GM19035 (cell line): ENCODE data around the gene HAUS7.

Experiments
- ATAC-seq: cut with Tn5 transposase; IDR thresholded peaks from one replicate; pipeline ENCODE4 v1.9.1; 2021; ENCODE audit not compliant: unreplicated experiment

The HAUS7 gene

DNA sequence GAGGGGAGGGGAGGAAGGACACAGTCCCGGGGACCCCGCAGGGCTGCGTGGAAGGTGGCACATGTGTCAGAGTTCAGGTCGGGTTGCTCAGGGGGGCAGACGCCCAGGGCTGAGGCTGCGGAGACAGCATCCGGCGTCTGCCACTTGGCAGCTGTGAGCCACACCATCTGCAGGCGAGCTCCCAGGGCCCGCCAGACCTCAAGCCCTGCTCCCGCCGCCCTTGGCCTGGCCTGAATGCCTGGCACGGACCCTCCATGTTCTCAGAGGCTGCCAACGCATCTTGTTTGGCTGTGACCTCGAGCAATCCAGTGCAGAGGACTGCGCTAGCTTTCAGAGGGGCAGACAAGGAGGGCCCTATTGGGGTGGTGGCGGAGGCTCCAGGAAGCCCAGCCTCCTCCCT is 29.5 kb upstream of the HAUS7 start:
- ATAC-seq: no peak

DNA sequence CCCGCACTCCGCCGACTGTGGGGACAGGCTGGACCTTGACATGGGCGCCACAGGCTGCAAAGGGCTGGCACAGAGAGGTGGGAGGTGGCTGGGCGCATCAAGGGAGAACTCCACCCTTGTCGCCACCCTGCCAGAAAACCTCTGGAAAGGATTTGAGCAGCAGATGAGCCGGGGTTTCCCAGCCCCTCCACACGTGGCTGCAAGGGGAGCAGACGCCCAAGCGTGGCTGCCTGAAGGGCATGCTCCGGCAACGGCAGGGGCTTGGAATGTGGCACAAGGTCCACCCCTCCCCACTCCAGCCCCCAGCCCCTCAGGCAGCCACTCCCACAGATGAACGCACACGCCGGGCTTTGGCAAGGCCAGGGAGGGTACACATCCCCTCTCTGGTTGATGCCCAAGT is 29.0 kb upstream of the HAUS7 start:
- no peak for ATAC-seq

DNA sequence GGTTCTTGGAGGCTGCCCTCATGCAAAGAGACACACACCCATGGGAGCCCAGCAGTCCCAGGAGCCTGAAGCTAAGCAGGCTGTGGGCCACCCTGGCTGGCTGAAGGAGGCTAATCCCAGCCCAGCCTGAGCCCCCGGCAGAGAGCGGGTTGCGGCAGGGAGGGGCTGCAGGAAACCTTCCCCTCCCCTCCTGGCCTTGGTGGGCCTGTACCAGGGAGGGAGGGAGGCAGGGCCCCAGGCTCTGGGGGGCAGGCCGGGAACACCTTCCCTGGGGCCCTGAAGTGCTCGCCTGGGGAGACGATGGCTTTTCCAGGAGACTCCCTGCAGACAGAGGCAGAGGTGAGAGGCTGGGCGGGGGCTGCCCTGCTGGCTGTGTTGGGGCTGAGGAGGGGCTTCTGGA is 28.1 kb upstream of the HAUS7 start:
- no peak for ATAC-seq

DNA sequence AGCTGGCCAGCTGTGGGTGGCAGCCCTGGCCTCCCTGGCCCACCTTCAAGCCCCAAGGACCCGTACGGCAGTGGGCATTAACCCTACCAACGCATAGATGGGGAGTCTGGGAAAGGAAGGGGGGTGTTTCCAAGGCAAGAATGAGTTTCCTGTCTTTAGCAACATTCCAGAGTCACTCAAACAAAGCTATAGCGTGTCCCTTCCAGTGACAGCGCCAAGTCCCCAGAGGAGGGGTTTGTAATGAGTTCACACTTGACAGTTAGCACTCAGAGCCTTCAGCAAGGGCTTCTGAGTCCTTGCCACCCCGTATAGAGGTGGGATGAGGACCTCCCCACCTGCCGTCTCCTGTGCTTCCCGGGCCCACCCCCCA is 26.2 kb upstream of the HAUS7 start:
- ATAC-seq: no peak

DNA sequence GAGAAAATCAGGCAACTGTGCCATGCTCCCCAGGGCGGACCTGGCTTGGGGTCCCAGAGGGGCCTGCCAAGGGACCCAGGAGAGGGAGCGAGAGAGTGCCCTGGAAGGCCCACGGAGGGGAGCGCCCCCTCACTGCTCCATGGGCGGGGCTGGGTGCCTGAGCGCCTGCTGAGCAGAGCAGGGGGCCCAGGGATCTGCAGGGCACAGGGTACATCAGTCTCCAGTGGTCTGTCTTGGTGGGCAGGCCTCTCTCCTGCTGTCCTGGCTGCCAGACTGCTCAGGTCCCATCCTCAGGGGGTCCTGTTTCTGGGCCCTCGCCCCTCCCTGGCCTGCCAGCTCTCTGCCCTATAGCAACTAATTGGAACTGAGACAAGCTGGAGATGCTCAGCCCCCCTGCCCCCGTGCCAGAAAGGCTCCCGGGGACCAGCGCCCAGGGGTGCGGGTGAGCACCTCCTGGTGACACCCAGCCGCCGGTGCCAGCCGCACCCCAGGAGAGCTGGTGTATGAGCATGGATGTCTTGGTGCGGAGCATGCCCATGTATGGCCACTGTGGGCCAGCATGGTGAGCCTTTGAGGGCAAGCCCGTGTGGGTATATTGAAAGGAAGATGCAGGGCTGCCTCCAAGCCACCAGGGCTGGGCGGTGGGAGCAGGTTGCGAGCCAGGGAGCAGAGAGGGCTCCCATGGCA is 25.7 kb upstream of the HAUS7 start:
- ATAC-seq: no peak

DNA sequence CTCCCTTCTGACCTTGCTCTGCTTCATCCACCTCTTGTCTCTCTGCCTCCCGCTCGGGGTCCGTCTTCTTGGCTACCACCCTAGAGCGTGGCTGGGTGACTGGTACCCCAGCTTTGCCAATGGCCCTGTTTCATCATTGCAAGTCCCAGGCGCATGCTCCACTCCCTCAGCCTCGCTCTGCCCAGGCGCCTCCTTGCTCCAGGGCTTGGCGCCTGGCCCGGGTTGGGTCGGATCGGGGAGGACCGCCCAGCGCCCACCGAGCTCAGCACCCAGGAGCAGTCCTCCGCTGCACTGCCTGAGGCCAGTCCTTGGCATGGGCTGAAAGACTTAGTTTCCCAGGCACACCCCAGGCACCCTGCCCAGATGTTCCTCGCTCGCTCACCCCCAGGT is 25.0 kb upstream of the HAUS7 start:
- no peak for ATAC-seq

DNA sequence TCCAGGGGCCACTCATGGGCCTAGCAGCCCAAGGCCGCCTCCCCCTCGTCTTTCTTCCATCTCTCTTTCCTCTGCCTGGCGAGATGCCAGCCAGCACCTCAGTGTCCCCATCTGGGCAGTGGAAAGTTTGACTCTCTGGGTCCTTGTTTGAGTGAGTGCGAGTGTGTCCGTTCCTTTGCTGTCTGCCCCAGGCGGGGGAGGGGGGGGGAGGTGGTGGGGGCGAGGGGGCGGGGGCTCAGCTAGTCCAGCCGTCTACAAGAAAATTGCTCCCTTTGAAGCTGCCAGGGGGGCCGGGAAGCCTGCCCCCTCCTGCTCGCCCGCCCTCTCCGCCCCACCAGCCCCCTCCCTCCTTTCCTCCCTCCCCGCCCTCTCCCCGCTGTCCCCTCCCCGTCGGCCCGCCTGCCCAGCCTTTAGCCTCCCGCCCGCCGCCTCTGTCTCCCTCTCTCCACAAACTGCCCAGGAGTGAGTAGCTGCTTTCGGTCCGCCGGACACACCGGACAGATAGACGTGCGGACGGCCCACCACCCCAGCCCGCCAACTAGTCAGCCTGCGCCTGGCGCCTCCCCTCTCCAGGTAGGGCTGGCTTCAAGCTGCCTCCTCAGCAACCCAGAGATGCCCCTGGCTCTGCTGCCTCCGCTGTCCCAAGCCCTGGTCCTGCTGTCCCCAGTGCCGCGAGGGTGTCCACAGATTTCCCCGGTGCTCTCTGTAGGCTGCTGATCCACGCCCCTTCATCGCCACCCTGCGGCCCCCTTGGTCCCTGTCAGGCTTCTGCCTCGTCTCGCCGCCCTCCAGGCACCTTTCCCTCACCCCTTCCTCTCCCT is 24.4 kb upstream of the HAUS7 start, which contains the start of gene BGN:
Gene BGN (plus strand): TSS at position 440 of the 821 bp plus-strand sequence. CDS start 9,652 bp downstream, outside the sequence.
- no peak for ATAC-seq

DNA sequence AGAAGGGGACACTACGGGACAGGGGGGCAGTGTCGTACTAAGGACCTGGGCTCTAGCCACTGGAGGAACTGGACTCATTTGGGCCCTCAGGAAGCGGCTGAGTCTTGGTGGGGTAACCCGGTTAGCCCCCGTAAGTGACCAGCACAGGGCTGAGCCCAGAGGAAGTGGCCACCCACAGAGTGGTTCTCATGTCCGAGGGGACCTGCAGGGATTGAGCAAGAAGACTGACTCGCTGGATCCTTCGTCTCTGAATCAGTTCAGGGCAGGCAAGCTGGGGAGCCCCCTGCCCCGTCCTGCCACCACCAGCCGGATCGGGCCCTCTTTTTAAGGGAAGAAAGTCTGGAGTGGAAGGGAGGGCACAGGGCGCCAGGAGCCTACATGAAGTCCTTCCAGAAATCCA is 23.7 kb upstream of the HAUS7 start:
- ATAC-seq: no peak

DNA sequence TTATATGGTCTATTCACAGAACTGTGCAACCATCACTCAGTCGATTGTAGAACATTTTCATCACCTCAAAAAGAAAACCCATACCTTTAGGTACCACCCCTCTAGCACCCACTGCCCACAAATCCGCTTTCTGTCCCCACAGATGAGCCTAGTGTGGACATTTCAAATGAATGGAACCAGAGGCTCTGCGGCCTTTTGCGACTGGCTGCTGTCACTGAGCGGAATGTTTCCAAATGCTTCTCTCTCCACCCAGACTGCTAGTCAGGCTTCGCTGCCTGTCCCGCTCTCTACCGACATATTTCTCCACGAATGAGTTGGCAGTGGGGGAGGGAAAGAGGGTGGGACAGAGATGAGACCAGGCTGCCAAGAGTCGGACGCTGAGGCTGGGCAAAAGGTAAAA is 22.7 kb upstream of the HAUS7 start:
- ATAC-seq: no peak

DNA sequence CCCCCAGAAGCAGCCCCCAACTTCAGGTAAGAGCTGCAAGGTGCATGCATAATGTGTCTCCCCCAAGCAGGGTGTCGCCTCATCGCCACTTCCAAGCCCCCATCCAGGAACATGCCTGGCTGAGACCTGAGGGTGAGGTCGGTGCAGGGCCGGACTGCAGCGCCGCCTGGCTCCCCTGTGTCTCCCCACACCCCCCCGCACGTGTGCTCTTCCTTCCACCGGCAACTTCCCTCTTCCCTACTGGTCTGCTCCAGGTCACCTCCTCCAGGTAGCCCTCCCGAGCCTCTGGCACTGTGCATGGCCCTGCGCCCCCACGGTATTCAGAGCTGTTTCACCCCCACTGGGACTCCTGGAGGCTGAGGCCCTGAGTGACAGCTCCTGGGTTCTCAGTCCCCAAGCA is 22.2 kb upstream of the HAUS7 start:
- ATAC-seq: no peak

DNA sequence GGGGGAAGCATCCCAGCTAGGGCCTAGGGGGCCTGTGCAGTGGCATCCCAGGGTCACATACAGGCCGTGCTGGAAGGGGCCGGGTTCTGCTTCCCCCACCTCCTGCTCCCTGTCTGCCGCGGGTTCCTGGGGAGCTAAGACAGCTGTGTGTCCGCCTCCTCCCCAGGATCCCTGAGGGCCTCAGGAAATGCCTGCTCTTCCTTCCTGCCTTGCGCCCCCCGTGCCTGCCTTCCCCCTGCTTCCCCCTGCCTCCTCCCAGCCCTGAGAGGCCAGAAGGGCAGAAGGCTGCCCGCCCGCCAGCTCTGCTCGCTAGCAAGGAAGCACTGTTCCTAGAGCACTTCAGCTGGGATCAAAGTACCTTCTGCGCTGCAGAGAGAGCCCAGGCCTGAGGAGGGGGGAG is 21.5 kb upstream of the HAUS7 start:
- no peak for ATAC-seq

DNA sequence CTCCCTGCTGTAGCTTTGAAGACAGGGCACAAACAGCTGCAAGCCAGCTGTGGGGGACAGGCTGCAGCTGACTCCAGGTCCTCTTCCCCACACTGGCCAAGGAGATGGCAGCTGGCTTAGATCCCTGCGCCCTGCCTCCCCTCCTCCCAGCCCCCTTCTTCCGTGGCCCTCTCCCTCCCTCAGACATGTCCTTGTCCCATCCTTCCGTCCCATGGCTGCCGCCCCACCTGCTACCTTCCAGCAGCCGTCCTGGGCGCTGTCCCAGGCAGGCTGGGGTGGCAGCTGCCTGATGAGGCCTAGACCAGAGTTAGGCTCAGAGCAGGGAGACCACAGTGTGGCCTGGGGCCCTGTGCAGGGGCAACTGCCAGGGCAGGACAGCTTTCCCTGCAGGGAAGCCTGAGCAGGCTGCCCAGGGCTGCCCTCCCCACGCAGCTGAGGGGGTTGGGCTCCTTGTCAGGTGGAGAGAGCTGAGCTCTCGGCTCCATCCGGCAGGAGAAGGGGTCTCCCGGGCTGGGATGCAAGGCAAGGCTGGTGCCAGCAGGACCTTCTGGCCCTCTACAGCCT is 21.1 kb upstream of the HAUS7 start:
- no peak for ATAC-seq

DNA sequence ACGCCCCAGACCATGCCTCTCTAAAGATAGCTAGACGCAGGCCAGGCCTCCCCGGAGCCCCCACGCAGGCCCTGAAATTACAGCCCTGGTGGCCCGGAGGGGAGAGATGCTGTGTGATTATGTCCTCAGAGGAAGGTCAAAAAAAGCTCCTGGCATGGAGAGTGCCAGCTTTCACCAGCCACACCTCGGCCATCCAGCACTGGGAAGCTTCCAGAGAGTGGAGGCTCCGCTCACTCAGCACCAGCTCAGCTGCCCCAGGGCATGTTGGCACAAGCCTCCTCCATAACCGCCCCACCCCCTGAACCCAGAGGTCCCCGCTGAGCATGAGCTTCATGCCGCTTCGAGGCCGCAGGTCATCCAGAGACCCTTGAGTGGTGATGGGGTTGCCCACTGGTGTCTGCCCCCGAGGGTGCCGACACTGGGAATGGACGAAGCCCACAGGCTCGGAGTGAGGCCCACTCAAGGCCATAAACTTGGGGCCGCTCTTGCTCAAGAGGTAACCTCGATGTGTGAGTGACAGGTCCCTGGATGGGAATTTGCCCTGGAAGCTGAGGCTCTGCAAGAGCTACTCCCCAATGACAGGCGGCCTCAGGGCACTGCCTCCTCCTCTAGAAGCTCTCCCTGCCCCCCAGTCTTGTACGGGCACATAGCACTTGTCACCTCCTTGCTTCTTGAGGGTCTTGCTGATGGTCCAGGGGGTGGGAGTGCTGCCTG is 20.0 kb upstream of the HAUS7 start:
- ATAC-seq: no peak

DNA sequence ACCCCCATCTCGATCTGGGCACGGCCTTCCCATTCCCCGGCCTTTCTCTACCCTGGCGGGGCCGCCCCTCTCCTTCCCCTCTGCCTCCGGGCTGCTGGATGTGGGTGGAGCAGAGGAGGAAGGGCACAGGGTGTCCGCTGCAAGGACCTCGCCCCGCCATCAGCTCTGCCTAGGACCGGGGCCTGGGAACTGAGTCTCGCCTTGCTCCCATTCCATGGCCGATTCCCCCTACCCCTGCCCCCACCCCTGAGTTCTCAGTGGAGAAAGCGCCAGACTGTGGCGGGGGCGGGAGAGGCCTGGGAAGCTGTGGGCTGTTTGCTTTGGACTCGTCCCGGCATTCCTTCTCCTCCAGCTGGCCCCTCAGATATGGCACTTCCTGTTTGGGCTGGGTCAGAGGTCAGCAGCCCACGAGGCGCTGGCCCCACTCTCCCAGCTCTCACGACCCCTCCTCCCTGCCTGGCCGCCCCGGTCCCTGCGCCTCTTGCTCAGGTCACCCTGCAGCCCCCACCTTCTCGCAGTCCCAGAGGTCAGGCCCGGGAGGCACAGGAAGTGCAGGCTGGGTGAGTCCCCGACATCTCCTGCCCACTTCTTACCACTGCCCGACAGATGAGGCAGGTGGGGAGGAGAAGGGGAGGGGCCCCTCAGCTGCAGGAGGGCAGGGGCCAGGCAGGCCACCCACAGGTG is 18.0 kb upstream of the HAUS7 start:
- no peak for ATAC-seq

DNA sequence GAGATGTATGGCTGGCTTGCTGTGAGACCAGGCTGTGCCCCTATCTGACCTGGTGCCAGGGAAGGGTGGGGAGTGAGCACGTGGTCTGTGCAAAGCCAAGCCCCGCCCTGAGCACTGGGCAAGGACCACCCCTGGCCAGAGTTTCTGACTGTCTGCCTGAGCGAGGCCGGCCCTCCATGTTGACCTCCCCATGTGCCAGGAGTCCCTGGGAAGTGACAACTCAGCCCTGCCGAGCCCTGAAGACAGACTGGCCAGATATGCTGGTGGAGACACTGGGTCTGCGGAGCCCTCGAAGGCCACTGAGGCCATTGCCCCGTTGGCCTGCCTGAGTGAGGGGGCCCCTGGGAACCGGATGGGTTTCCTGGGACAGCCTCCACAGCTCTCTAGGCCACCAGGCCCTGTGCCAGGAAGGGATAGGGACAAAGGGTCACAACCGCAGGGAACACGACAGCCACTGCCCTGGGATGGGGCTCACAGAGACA is 17.3 kb upstream of the HAUS7 start:
- ATAC-seq: no peak

DNA sequence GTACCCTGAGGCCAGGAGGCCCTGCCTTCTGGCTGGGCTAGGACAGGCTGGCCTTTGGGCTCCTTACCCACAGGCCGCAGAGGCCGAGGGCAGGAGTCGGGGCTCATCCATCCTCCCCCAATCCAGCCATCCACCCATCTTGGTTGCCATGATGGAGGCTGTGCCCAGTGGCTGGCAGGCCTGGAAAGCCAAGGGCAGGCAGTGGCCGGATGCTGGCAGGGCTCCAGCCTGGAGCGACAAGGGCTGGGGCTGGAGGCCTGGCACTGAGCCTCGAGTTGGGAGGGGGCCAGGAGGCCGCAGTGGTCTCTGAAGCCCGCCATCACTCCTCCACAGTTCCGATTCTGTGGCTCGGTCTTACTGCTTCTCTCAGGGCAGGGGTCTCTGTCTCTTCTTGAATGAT is 15.8 kb upstream of the HAUS7 start:
- ATAC-seq: no peak

DNA sequence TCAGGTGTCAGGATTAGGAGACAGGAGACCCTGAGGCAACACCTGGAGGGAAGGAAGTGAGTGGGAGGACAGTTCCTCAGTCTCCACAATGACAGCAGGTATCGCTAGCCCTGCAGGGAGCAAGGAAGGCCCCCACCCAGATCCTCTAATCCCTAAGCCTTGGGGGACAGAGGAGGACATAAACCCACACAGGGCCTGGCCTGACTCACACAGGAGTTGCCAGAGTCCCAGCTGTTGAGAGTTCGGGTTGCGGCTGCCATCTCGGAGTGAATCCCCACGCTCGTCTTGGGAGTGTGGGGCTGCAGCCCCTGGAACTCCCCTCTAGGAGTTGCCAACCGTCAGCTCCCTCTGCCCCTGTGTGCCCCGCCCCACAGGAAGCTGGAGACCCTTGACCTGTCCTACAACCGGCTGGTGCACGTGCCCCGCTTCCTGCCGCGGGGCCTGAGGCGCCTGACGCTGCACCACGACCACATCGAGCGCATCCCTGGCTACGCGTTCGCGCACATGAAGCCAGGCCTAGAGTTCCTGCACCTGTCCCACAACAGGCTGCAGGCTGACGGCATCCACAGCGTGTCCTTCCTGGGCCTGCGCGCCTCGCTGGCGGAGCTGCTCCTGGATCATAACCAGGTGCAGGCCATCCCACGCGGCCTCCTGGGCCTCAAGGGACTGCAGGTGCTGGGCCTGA is 15.2 kb upstream of the HAUS7 start:
- no peak for ATAC-seq

DNA sequence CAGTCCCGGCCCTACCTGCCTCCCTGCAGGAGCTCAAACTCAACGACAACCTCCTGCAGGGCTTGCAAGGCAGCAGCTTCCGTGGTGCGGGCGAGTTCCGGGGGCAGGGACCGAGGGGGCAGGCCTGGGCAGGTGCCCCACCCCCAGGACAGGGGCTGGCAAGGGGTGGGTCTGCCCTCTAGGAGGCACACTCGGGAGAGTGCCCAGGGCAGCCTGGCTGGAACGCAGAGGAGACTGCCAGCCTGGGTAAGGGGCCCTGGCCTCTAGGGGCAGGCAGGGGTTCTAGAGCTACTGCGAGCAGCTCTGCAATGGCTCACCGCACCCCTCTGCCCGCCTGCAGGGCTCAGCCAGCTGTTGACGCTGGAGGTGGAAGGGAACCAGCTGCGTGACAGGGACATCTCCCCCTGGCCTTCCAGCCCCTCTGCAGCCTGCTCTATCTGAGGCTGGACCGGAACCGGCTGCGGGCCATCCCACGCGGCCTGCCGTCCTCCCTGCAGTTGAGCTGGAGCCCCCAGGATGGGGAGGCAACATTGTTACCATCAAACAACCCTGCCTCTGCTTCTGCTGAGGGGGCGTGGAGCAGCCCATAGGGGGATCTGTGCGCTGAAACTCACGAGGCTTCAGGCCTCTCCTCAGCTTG is 12.1 kb upstream of the HAUS7 start:
- ATAC-seq: no peak

DNA sequence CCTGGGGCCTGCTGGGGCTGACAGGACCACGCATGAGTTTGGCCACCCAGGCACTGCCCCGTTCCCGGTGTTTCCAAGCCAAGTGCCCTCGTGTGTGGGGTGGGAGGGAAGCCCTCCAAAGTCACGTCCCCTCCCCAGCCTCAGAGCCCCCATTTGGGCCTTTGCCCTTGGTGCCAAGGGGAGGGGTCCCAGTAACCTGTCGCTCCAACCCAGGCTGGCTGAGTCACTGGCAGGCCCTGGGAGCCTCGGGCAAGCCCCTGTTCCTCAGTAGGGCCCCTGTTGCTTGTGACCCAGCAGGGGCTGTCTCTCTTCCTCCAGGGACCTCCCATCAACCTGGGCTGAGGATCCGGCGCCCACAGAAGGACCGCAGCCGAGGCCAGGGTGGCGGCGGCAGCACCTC is 10.7 kb upstream of the HAUS7 start:
- ATAC-seq: no peak

DNA sequence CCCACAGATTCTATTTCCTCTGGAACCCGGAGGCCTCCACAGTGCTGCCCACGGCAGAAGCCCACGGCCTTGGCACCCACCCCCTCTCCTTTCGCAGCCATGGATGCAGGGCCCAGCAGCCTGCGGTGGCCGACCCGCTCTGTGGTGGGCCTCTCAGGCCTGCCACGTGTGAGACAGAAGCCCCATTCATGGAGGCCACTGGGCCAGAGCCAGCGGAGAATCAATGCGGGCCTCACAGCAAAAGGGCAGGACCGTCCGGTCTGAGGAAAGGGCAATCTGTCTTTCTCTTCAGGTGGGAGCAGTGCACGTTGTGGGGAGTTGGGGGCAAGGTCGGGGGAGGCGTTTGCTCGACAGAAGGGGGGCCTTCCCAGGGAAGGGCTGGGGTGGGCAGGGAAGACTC is 8.4 kb upstream of the HAUS7 start:
- ATAC-seq: no peak
